ENCODE results near the gene HAPLN3.
"Not testable (repeated sequence)": the region's sequence is repeated elsewhere in the genome, so short reads cannot be mapped to it uniquely, and the experiment has no call there.

Gene HAPLN3, protein sequence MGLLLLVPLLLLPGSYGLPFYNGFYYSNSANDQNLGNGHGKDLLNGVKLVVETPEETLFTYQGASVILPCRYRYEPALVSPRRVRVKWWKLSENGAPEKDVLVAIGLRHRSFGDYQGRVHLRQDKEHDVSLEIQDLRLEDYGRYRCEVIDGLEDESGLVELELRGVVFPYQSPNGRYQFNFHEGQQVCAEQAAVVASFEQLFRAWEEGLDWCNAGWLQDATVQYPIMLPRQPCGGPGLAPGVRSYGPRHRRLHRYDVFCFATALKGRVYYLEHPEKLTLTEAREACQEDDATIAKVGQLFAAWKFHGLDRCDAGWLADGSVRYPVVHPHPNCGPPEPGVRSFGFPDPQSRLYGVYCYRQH
- 157 to 214 reads per million in 2 donors for total RNA-seq

DNA sequence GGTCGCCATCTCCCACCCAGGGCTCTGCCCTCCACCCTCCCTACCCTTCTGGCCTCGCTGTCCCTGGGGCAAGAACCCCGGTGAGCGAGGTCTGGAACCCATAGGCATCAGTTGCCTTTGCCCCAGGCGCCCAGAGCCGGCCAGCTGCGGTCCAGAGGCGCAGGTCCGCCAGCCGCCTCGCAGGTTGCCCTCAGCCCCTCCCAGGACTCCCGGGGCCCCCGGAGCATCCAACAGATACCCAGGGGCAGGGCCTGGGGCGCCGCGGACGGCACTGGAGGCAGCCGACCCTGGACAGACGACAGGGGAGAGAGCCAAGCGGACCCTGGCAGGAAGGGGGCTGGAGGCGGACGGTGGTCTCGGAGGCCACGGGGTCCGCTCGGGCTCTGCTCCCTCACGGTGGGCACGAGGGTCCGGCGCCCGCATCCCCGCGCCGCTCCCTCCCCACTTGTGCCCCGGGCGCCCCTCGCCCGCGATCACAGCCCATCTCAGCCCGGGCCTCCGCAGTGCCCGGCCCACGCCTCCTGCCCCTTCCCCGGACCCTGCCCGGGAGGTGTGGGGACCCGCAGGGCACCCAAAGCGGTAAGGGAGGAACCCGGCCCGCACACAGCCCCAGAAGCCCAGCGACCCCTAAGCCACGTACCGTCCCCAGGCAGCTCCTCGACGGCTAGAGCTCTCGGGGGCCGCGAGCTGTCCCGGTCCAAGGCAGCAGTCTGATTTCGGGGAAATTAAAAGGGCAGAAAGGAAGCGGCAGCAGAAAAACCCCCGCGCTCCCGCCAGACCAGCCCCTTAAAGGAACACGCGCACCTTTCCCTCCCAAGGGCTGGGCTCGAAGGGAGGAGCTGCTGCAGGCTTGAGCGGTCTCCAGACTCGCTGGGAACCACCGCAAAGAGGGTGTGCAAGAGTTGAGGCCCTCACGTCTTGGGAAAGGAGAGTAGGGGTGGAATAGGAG, at the start of gene HAPLN3:
HAPLN3 (minus strand) TSS at position 726 of the 949 bp plus-strand sequence. CDS start 8,246 bp downstream, outside the sequence.
- peak; percentile 36 to 60 (median 45) for DNase-seq

DNA sequence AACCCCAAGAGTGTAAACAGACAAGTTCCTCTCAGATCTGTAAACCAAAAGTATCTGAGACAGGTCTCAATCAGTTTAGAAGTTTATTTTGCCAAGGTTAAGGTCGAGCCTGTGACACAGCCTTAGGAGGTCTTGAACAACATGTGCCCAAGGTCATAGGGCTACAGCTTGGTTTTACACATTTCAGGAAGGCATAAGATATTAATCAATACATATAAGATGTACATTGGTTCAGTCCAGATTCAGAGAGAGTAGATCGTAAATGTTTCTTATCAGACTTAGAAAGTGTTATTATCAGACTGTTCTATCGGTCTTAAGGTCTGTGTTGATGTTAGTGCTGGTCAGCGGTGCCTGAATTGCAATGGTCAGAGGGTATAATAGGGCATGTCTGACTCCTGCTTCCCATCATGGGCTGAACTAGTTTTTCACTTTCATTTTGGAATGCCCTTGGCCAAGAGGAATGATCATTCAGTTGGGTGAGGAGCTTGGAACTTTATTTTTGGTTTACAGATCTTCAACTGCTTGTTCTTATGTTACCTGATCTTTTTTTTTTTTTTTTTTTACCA, 44.8 kb upstream of the HAPLN3 start:
- DNase-seq = no peak

DNA sequence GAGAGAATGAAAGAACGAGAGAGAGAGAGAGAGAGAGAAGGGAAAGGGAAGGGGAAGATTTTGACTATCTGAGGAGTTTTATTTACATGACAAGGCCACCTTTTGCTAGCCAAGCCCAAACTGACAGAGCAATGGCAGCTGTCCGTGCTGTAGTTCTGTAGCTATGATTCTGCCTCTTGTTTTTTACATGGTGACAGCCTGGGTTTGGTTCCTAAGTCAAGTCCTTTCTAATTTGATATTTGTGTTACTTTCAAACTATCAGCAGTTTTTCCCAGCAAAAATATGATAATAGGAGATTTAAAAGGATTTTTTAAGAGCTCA, 44.1 kb upstream of the HAPLN3 start:
- DNase-seq = no peak

DNA sequence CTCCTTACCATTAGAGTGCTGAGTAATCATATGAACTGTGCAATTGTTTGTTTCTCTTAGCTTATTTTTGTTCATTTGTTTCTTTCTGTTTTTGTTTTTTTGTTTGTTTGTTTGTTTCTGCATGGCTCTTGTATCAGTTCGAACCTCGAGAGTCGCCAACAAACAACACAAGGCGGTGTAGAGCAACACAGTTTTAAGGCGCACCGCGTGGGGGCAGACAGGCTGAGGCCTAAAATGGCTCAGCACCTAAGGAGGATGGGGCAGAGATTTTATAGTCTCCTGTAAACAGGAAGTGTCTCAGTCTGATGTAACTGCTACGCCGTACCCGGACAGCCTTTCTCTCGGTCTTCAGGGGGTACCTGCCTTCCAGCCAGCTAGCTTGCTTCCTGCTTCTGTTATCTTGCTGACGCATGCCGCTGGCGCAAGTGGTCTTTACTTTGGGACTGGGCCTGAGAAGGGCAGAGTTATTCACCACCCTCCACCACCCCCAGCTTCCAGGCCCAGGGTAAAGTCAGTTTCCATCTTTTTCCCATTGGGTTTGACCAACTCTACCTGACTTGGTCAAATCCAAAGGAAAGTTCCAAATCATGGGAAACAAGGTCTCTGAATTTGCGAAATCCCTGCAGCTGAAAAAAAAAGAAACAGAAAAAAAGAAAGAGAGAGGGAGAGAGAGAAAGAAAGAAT, 43.6 kb upstream of the HAPLN3 start:
- no peak for DNase-seq

DNA sequence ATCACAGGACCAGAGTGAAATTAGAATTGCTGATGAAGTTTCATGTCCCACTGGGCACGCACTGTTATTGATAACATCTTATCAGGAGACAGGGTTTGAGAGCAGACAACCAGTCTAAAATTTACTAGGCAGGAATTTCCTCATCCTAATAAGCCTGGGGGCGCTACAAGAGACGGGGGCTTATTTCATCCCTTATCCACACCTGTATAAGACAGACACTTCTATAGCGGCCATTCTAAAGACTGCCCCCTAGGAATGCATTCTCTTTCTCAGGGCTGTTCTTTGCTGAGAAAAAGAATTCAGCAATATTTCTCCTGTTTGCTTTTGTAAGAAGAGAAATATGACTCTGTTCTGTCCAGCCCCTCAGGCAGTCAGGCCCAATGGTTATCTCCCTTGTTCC, 39.1 kb upstream of the HAPLN3 start:
- DNase-seq = not testable (repeated sequence)

DNA sequence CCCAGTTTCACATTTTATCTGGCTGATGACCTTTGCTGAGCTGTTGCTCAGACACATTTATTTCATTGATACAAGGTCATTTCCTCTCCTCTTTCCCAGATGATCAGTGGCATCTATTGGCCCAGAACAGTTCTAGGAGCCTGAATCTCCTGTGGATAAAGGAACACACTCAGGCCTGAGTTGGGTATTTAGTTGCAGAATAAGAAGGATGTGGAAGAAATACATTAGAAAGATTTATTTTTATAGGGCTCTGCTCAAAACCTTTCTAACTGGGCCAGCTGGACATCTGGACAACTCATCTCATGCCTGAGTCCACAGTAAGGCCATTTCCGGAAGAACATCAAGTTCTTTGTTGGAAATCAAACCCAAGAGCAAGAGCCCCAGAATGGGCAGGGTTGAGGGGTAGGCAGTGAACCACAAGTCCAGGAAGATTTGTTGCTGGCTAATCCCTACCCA, 37.6 kb upstream of the HAPLN3 start:
- no peak for DNase-seq

DNA sequence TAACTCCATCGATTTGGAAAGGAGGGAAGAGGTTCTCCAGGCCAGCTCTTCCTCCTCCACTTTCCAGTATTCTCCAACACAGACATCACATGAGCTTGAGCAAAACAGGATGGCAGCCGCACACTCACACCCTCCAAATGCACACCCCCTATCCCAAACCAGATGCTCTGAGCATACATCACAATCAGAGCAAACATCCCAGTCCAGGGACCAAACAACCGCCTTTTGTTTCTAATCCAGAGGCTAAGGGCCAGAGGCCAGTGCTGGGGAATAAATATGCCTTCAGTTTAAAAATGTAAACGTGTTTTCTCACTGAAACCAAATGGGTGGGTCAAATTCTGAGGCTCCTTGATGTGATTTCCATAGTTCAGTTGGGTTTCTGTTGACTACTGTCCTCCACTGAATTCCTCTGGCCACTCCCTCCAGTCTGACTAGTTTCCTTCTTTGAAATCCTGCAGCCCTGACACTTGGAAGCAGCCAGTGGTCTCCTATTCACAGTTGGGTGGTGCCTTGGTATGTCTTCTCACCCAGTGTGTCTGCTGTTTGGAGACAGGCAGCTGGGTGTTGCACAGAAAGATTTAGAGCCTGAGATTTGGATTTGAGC, 37.0 kb upstream of the HAPLN3 start:
- DNase-seq = no peak

DNA sequence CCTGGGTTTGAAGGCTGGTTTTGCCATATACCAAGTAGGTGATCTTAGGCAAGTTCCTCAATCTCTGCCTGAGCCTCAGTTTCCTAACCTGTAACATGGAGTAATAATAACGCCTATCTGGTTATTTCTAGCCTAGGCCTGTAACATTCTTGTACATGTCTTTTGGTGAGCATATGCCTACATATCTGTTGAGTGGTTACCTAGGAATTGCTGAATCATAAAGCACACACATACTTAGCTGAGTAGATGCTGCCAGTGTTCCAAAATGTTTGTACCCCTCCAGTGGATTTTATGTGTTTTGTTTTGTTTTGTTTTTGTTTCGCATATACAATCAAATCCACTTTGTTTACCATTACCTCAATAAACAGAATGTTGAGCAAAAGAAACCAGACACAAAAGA, 35.2 kb upstream of the HAPLN3 start:
- DNase-seq = no peak

DNA sequence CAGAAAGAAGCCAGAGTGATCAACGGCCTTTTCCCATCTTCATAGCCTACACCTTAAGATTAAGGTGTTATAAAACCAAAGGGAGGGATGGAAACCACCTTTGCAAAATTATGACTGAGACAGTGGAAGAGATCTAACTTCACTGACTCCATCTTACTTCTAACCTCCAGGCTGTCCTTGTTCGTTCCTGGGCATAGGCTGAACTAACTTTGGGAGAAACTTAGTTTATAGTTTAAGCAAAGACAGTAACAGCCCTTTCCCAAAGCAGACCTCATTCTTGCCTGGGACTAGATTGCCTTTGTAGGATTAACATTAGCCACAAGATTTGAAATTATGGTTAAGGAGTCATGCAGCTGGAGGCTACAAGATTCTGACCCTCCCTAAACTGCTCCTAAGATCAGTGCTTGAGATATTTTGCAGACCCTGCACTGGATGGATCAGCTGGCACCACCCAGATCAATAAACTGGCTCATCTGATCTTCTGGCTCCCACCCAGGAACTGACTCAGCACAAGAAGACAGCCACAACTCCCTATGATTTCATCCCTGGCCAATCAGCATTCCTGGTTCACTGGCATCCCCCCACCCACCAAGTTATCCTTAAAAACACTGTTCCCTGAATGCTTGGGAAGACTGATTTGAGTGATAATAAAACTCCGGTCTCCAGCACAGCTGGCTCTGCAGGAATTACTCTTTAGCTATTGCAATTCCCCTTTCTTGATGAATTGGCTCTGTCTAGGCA, 34.2 kb upstream of the HAPLN3 start:
- not testable (repeated sequence) for DNase-seq

DNA sequence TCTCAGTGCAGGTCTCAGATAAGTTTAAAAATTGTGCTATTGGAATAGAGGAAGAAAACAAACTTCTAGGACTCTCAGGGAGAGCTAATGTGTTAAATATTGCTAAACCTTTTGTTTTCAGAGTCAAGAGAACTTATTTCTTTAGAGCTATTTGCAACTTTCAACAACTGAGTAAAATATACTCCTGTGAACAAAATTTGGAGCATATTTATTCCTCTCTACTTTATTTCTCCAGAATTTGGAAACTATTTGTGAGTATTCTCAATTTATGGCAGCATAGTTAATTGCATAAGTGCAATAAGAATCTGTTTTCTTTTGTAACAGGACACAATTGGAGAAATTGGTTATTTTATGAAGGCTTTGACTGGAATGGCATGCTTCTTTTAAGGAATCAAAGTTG, 32.8 kb upstream of the HAPLN3 start:
- DNase-seq = not testable (repeated sequence)

DNA sequence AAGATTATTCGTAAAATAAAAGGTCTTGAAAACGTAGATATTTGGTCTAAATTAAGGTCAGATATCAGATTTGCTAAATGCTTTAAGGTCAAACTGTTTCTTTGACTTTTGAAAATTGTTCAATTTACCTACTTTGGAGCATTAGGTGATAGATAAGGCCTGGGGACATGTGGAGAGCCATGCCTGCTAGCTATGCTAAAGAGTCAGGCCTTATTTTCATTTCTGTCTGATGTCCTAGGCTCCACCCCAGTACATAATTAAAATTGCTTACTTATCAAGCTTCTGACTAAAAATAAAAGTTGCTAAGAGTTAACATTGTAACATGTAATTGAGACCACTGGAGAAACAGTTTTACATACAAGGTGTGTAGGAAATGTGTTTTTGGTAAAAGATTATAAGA, 30.3 kb upstream of the HAPLN3 start:
- DNase-seq = not testable (repeated sequence)

DNA sequence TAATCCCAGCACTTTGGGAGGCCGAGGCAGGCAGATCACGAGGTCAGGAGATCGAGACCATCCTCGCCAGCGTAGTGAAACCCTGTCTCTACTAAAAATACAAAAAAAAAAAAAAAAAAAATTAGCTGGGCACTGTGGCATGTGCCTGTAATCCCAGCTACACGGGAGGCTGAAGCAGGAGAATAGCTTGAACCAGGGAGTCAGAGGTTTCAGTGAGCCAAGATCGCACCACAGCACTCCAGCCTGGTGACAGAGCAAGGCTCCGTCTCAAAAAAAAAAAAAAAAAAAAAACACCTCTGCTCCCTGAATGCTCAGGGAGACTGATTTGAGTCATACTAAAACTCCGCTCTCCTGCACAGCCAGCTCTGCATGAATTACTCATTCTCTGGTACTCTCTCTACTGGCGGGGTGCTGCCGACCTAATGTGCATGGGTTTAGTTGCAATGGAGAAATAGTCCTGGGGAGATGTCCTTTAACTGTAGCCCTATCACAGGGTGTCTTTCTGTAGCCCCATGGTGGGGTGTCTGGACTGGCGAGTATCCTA, 25.6 kb upstream of the HAPLN3 start:
- DNase-seq = peak in 1 of 5 experiments; percentile 89

DNA sequence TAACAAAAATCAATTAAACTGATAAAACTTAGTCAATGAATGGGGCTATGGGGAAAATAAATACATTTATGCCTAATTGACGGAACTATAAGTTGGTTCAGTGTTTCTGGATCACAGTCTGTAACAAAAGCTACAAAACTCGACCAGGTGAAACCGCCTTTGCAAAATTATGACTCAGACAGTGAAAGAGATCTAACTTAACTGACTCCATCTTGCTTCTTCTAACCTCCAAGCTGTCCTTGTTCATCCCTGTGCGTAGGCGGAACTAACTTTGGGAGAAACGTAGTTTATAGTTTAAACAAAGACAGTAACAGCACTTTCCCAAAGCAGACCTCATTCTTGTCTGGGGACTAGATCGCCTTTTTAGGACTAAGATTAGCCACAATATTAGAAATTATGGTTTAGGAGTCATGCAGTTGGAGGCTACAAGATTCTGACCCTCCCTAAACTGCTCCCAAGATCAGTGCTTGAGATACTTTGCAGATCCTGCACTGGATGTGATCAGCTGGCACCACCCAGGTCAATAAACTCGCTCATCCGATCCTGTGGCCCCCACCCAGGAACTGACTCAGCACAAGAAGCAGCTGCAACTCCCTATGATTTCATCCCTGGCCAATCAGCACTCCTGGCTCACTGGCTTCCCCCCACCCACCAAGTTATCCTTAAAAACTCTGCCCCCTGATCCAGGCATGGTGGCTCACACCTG, 25.0 kb upstream of the HAPLN3 start:
- peak in 1 of 5 experiments; percentile 59 for DNase-seq

DNA sequence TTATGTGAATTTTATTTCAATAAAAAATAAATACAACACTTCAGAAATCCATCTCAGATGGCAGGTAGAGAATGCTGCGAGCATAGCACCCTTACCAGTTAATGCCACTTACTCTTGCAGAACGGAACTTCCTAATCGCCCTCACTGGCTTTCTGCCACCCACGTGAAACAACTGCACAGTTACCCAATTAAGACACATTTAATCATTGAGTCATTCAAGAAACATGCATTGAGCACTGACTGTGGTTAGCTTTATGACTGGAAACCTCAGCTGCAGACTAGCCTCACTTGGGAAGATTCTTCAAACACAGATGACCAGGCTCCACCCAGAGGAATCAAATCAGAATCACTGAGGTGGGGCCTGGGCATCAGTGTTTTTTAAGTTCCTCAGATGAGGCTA, 23.4 kb upstream of the HAPLN3 start:
- DNase-seq = peak in 2 of 5 experiments; percentile 29 to 91

DNA sequence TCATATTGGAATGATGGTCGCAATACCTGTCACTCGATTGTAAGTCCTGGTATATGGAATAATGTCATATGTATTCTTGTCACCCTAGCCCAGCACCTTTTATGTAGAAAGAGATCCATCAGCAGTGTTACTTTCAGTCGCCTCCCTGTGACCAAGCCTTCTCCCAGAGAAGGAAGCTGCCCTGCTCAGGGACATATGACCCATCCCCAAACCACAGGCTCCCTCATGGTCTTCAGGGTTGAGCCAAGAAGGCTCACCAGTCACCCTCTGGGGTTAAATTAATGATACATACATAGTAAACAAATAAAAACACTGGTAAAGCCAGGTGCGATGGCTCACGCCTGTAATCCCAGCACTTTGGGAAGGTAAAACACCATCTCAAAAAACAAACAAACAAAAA, 22.4 kb upstream of the HAPLN3 start:
- DNase-seq = no peak

DNA sequence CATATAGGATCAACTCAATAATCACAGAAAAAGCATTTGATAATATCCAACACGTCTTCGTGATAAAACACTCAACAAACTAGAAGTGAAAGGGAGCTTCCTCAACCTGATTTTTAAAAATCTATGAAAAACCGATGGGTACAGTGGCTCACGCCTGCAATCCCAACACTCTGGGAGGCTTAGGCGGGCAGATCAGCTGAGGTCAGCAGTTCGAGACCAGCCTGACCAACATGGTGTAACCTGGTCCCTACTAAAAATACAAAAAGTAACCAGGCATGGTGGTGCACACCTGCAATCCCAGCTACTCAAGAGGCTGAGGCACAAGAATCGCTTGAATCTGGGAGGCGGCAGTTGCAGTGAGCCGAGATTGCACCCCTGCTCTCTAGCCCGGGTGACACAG, 20.0 kb upstream of the HAPLN3 start:
- DNase-seq = no peak

DNA sequence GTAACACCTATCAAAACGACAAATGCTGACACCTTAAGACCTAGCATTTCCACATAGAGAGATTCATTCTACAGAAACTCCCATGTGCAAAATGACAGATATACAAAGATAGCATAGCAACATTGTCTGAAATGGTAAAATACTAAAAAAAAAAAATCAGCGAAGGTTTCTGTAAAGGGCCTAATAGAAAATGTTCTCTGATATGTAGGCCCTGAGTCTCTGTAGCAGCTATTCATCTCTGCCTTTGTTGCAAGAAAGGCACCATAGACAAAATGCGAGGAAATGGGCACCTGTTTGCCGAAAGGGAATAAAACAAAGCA, 18.5 kb upstream of the HAPLN3 start:
- DNase-seq = no peak

DNA sequence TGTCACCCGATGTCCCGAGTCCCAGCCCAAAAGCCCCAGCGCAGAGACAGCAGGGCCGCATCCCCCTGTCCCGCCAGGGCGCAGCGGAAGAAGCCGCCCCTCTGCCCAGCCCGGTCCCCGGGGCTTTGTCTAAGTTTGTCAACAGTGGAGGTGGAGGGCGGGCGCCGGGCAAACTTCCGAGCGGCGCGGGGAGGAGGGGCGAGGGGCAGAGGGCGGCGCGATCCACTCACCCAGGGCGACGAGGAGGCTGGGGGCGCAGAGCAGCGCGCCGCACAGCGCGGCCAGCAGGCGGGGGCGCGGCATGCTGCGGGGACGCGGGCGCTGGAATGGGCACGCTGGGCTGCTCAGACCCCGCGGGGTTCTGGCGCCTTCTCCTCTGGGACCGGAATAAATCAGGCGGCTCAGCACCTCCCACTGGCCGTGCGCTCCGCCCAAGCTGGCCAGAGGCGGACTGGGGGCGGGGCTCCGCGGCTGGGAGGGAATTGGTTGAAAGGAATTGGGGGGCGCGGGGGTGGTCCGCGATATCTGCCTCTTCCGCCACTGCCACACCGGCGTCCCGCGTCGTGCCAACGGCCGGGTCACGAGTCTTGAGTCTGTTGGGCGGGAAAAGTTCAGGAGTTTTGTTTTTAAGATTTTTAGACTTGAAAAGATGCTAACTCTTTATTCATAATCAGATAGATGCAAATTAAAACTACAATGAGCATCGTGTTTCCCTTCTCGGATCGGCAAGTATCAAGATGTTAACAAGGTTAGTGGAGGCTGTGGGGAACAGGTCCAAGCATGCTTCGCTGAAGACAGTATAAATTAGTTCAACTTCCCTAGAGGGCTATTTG, 17.9 kb upstream of the HAPLN3 start, which contains the start of gene MFGE8:
MFGE8 (minus strand) TSS at position 363 of the 833 bp plus-strand sequence; CDS start at position 303, 60 bp downstream.
- peak; percentile 52 to 81 (median 62) for DNase-seq

DNA sequence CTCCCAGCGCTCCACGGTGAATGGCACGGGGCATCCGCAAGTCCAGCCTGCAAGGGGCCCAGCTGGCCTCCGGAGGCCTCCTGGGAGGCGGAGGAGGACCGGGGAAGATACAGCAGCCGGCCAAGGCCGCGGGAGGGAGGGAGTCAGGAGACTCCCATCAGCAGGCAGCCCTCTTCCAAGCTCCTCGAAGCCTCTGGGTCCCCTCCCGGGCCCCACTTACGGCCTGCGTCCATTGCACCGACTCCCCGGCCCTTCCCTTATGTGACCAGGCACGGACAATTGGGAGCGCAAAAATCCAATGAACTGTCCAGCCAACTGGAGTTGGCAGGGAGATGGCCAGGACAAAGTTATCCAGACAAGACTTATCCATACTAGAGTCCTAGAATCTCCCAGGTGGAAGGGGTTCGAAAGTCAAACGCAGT, 17.2 kb upstream of the HAPLN3 start:
- no peak for DNase-seq

DNA sequence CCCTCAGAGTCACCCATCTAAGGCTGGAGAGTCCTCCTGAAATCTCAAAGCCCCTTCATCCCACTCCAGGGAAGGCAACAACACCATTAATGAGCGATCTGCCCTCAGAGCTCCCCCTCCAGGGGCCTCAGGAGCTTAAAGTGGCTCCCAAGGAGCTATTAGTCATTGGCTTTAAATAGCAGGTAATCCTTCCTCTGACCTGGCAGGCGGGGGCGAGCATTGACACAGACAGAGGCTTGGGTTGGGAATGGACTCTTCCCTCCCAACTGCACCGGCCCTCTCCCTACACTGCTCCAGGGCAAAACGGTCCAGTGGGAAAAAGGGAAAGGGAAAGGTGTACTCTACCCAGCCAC, 16.4 kb upstream of the HAPLN3 start:
- DNase-seq = no peak
